ENCODE data around the gene LRG1.

GRCh38 chr19:4497770-4498389 lies 42.0 kb downstream of the LRG1 start:
- TF ChIP-seq CTCF (IDR thresholded peaks at IDR 0.05) (no peak), POLR2A (IDR thresholded peaks at IDR 0.05) (no peak)

All from adrenal gland (tissue), 5 donors.